Retinal pigment epithelial cell (primary cell): ENCODE results near the gene MPZL1.

Experiments
- DNase-seq: peaks from one replicate; pipeline ENCODE4 v3.0.0-alpha.2; 2010; ENCODE audit warnings: low read depth
- H3K4me3 ChIP-seq: 2 replicates; pipeline ENCODE4 v1.5.1; 2011; ENCODE audit warnings: mild to moderate bottlenecking, low read length, control low read depth, moderate library complexity
- TF ChIP-seq, protein P1 (sequence below): conservative IDR thresholded peaks from 2 replicates; pipeline ENCODE4 v1.5.1; 2011; ENCODE audit warnings: low read depth, low read length, control low read depth, inconsistent platforms

MPZL1 gene

DNA sequence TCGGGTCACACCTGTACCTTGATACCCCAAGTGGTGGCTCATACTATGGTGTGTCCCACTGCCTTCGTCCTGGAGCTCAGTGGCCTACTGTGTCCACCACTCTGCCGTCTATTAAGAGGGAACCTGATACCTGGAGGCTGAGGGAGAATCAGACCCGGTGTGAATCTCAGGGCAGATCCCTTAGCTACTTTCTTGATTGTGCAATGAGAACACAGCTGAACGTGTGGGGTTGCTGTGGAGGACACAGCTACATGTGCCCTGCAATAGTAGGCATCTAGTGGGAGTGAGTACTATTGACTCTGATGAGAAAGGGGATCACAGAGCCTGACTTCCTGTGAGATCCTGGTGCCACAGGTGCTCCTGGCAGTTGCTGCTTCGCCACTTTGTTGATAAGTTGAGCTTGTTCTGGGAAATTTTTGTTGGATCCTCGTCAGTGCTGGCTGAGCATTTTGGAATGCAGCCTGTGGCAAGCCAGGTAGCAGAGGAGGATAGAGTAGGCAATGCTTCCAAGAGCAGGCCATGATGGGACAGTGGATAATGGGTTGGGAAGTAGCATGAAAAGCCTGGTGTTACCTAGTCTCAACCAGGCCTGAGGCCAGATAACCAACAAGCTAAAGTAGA is 28.2 kb upstream of the MPZL1 start:
- no peak overlapping the region for H3K4me3 ChIP-seq
- DNase-seq: no peak
- TF ChIP-seq, protein P1, sequence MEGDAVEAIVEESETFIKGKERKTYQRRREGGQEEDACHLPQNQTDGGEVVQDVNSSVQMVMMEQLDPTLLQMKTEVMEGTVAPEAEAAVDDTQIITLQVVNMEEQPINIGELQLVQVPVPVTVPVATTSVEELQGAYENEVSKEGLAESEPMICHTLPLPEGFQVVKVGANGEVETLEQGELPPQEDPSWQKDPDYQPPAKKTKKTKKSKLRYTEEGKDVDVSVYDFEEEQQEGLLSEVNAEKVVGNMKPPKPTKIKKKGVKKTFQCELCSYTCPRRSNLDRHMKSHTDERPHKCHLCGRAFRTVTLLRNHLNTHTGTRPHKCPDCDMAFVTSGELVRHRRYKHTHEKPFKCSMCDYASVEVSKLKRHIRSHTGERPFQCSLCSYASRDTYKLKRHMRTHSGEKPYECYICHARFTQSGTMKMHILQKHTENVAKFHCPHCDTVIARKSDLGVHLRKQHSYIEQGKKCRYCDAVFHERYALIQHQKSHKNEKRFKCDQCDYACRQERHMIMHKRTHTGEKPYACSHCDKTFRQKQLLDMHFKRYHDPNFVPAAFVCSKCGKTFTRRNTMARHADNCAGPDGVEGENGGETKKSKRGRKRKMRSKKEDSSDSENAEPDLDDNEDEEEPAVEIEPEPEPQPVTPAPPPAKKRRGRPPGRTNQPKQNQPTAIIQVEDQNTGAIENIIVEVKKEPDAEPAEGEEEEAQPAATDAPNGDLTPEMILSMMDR: no peak

DNA sequence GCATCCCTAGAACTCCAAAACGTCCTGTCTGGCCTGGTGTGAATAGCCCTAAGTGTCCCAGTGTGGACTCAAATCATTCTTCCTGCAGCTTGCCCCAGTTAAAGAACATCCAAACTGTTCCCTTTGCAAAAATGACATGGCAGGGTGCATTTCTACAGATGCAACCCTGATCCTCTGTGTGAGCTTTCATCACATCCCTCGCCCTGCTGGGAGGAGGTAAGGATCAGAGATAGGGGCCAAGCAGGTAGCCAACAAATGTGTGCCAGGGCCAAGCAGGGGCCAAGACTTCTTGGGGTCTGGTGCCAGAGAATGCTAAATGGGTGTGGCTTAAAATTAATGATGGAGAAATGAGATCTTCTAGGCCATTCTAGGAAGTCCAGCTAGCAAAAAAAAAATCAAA is 27.1 kb upstream of the MPZL1 start:
- no peak for DNase-seq
- TF ChIP-seq, protein P1: no peak
- H3K4me3 ChIP-seq: no peak overlapping the region

DNA sequence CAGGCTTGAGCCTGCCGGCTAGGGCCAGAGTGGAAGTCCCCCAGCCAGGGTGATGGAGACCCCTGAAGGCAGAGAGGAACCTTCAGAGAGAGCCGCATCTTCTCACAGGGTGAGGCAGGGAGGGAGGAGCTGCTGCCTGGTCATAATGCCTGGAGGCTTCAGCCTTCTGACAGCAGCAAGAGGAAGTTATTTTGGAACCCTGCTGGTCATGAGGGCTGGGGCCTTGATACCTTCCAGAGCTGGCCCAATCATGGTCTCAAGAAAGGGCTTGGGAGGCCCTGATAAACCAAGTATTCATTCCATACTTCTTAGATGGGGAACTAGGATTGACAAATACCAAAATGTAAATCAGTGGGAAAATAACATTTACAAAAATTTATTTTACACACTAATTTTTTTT is 26.6 kb upstream of the MPZL1 start:
- TF ChIP-seq, protein P1: no peak
- H3K4me3 ChIP-seq: no peak overlapping the region
- DNase-seq: no peak

DNA sequence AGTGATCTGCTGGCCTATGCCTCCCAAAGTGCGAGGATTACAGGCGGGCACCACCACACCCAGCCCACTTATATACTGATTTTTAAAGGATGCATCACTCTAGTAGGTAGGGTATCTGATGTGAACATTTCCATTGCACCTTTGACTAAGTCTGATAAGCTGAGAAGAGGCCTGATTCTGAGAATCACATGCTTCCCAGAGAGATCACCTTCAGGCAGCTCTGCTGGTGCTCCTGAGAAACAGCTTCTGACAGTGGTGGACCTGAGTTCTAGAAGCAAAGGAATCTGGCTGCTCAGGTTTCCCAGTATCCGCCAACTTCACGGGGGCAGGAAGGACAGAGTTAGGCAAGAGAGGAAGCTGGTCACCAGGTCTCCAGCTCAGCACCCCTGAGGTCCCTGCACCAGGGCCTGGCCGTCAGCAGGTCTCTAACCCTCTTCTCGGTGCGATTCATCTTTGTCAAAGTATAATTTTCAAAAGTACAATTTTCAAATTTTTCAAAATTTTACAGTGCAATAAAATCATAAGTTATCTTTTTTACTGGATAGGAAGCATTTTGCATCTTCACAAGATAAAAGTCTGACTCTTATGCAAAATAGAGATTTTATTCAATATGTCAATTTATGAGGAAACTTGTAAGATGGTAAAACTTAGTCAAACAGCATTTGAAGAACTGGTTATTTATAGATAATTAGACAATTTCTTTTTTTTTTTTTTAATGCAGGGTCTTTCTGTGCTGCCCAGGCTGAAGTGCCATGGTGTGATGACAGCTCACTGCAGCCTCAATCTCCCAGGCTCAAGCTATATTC is 25.8 kb upstream of the MPZL1 start:
- TF ChIP-seq, protein P1: no peak
- no peak overlapping the region for H3K4me3 ChIP-seq
- no peak for DNase-seq

DNA sequence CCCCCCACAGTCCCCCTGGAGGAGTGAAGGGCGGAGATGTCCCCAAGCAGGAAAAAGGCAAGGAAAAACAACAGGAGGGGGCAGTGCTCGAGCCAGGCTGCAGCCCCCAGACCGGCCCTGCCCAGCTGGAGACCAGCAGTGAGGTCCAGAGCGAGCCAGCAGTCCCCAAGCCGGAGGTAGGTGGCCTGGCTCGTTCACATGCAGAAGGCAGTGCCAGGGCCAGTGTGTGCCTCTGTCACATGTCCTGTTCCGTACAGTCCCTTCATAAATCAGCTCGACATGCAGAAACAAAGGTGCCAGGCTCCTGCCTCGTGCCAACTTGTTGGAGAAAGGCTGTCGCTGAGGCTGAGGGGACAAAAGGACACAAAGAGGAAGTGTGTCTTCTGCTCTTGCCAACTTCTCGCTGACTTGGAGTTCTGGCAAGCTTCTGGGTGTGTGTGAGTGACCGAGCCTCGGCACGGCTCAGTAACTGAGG is 24.1 kb upstream of the MPZL1 start:
- DNase-seq: no peak
- H3K4me3 ChIP-seq: no peak overlapping the region
- TF ChIP-seq, protein P1: no peak

DNA sequence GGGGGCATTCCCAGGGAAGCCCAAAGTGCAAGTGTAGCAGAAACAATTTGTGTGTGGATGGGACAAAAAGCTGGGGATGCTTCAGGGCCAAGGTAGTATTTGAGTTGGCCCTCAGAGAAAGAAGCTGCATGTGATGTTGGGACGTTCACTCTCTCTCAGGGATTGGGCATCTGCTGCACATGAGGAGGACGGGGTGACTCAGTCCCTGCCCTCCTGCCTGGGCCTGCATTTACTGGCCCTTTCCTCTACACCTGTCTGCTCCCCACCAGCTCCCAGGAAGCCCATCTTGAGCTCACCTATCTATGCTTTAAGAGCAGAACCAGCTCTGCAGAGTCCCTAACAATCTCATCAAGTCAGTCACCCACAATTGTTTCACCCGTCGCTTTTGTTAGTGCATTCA is 23.5 kb upstream of the MPZL1 start:
- no peak overlapping the region for H3K4me3 ChIP-seq
- TF ChIP-seq, protein P1: no peak
- DNase-seq: no peak

DNA sequence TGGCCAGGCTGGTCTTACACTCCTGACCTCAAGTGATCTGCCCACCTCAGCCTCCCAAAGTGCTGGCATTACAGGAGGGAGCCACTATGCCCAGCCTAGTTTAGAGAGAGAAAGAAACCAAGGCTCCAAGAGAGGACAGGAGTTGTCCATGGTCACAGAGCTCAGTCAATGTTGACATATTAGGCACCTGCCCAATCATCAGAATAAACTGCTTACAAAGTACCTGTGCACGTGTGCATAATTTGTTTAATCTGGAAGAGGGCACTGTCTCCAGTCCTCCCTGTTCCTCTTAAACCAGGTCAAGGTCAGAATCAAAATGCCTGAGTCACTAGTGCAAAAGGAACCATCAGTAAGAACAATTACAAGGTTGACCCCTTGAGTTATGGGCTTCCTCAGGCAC is 20.3 kb upstream of the MPZL1 start:
- no peak overlapping the region for H3K4me3 ChIP-seq
- DNase-seq: no peak
- TF ChIP-seq, protein P1: no peak
